Muscle of leg (tissue), 11 donors: ENCODE results near the gene RIOK2. TPM values are rescaled to one million over a fixed set of nuclear protein-coding genes. Genes with fewer than 3 reads are reported as not detected.
"Not testable (repeated sequence)": the region's sequence is repeated elsewhere in the genome, so short reads cannot be mapped to it uniquely, and the experiment has no call there.

Experiments used
- DNase-seq: peaks from one replicate; pipeline ENCODE4 v3.0.0; 2013
- H3K27ac ChIP-seq: one replicate; pipeline ENCODE4 v1.5.1; 2013; ENCODE audit warnings: mild to moderate bottlenecking, low read length, control low read depth
- H3K27me3 ChIP-seq: one replicate; pipeline ENCODE4 v1.6.1; 2013; ENCODE audit warnings: low read length; ENCODE audit not compliant: control insufficient read depth, insufficient read depth
- H3K36me3 ChIP-seq: one replicate; pipeline ENCODE4 v1.6.1; 2013; ENCODE audit warnings: low read length; ENCODE audit not compliant: control insufficient read depth, insufficient read depth
- H3K4me1 ChIP-seq: one replicate; pipeline ENCODE4 v1.6.1; 2013; ENCODE audit warnings: low read length; ENCODE audit not compliant: control insufficient read depth, insufficient read depth
- H3K4me3 ChIP-seq: one replicate; pipeline ENCODE4 v1.5.1; 2013; ENCODE audit warnings: low read length, control low read depth
- H3K9me3 ChIP-seq: replicated peaks from 2 replicates; pipeline ENCODE4 v1.6.1; 2013; ENCODE audit warnings: low read depth, low read length; ENCODE audit not compliant: control insufficient read depth
- WGBS: methylation state at CpG from one replicate; pipeline ENCODE4 v1.1.5; 2013; ENCODE audit warnings: missing lambda C conversion rate; ENCODE audit not compliant: insufficient coverage; 5-methylcytosine and 5-hydroxymethylcytosine counted together
- polyA plus RNA-seq, 8 donors: library from polyadenylated mRNA; unstranded; fragments of 120-200 nt; gene quantifications; one replicate each; pipeline versions ENCODE4 v1.2.1 to v1.2.3, GENCODE V29; 2013; ENCODE audit warnings: inconsistent platforms in 1 of 8, low replicate concordance in 1 of 8; ENCODE audit not compliant: insufficient read length in 8 of 8, insufficient read depth in 1 of 8
- total RNA-seq: library from RNA; stranded (reverse); fragments of 120-200 nt; gene quantifications from one replicate; pipeline ENCODE4 v1.2.4, GENCODE V29; 2013

Gene RIOK2
- total and polyA plus RNA-seq, 9 donors: 25.6 to 40.0 (median 33.0) TPM

DNA sequence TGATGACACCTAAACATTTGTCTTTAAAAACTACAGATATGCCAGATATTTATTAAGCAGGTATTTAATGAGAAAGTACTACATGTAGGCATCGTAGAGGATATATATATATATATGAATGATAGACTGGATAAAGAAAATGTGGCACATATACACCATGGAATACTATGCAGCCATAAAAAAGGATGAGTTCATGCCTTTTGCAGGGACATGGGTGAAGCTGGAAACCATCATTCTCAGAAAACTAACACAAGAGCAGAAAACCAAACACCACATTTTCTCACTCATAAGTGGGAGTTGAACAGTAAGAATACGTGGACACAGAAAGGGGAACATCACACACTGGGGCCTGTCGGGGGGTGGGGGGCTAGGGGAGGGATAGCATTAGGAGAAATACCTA, 3.6 kb downstream of the RIOK2 start:
- not testable (repeated sequence) for H3K4me3 ChIP-seq, H3K4me1 ChIP-seq, H3K9me3 ChIP-seq, DNase-seq, H3K27me3 ChIP-seq, H3K27ac ChIP-seq
- WGBS: no CpG with 5 or more reads among the region's 3 CpGs
- peaks cover 22% of the 10 kb centered on the region for H3K36me3 ChIP-seq

DNA sequence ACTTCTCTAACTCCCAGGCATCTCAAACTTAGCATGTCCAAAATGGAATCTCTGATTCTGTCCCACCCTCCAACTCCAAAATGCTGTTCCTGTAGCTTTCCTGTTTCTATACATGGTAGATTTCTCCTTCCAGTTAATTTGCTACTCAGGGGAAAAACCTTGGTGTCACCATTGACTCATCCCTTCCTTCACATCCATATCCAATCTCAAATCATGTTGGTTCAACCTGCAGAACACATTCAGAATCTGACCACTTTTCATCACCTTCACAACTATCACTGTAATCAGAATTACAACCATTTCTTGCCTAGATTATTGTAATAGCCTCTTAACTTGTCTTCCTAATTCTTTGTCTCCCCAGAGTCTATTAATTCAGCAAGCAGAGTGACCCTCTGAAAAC, 10.8 kb downstream of the RIOK2 start:
- DNase-seq: no peak
- H3K4me1 ChIP-seq: no peaks in the 10 kb centered on the region
- no peaks in the 10 kb centered on the region for H3K9me3 ChIP-seq
- no peak overlapping the region for H3K27ac ChIP-seq
- H3K36me3 ChIP-seq: peaks cover 33% of the 10 kb centered on the region
- H3K27me3 ChIP-seq: no peaks in the 10 kb centered on the region
- H3K4me3 ChIP-seq: no peak overlapping the region

DNA sequence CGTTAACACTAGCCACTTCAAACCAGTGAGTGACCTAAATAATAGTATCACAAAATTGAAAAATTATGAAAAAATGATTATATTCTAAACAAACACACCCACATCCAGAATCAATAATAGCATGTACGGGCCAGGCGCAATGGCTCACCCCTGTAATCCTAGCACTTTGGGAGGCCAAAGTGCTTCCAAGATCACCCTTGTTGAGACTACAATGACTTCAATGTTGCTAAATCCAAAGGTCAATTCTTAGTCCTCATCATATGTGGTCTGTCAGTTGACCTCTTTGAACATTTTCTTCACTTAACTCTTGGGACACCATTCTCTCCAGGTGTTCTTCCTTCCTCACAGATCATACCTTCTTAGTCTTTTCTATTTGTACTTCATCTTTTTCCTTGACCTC, 11.3 kb downstream of the RIOK2 start:
- Histone ChIP-seq H3K4me1 (no peaks in the 10 kb centered on the region), H3K9me3 (no peaks in the 10 kb centered on the region), H3K36me3 (peaks cover 38% of the 10 kb centered on the region), H3K27ac (no peak overlapping the region), H3K27me3 (no peaks in the 10 kb centered on the region), H3K4me3 (no peak overlapping the region)
- no peak for DNase-seq
- WGBS: no CpG with 5 or more reads among the region's 3 CpGs

DNA sequence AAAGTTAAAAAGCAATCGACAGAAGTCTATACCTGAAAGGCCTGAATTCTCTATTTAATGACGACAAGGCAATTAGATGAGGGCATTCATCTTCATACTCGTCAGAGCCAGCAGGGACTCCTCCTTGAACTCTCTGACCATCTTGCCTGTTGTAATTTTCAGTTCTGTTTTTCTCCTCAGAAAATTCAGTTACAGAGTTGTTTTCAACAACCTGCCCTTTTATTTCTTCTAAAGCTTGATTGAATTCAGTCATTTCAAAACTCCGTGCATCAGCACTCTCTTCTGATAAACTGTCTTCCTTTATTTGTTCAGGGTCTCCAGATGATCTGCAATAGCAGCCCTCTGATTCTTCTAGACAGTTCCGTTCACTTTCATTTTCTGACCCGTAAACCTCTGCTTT, 15.6 kb downstream of the RIOK2 start:
- no peaks in the 10 kb centered on the region for H3K4me1 ChIP-seq
- no peaks in the 10 kb centered on the region for H3K27me3 ChIP-seq
- peaks cover 30% of the 10 kb centered on the region for H3K36me3 ChIP-seq
- no peaks in the 10 kb centered on the region for H3K9me3 ChIP-seq
- no peak overlapping the region for H3K4me3 ChIP-seq
- WGBS: 82% methylated on average over 5 of the region's 6 CpGs
- no peak for DNase-seq
- H3K27ac ChIP-seq: no peak overlapping the region

DNA sequence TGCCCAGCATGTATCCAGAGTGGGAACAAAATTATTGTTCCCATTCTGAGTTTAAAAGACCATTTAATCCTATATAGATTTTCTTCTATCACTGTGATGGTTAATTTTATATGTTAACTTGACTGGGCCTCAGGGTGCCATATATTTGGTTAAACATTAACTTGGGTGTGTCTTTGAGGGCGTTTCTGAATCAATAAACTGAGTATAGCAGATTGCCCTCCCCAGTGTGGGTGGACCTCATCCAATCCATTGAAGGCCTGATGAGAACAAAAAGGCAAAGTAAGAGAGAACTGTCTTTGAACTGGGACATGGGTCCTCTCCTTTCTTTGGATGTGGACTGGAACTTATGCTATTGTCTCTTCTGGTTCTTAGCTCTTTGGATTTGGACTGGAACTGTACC, 17.3 kb downstream of the RIOK2 start:
- Histone ChIP-seq H3K27ac (no peak overlapping the region), H3K36me3 (peaks cover 27% of the 10 kb centered on the region), H3K4me3 (no peak overlapping the region), H3K4me1 (no peaks in the 10 kb centered on the region), H3K9me3 (no peaks in the 10 kb centered on the region), H3K27me3 (no peaks in the 10 kb centered on the region)
- no CpG with 5 or more reads among the region's 1 CpG for WGBS
- no peak for DNase-seq

DNA sequence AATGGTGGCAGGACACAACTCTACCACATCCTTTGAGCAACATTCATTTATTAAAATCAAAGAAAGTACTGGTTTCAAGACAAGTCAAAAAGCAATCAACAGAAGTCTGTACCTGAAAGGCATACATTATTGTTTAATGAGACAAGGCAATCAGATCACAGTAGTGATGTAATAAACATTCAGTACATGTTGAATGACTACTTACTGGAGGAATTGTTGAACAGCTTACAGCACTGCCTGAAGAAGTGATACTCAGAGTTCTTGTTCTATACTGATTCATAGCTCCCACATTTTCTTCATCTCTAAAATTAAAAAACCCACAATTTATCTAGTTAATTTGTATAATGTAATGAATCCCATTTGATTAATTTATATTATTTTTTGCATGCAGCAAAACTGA, 18.2 kb downstream of the RIOK2 start:
- DNase-seq: no peak
- H3K9me3 ChIP-seq: no peaks in the 10 kb centered on the region
- H3K4me1 ChIP-seq: no peaks in the 10 kb centered on the region
- H3K27ac ChIP-seq: no peak overlapping the region
- peaks cover 32% of the 10 kb centered on the region for H3K36me3 ChIP-seq
- H3K27me3 ChIP-seq: no peaks in the 10 kb centered on the region
- H3K4me3 ChIP-seq: no peak overlapping the region

DNA sequence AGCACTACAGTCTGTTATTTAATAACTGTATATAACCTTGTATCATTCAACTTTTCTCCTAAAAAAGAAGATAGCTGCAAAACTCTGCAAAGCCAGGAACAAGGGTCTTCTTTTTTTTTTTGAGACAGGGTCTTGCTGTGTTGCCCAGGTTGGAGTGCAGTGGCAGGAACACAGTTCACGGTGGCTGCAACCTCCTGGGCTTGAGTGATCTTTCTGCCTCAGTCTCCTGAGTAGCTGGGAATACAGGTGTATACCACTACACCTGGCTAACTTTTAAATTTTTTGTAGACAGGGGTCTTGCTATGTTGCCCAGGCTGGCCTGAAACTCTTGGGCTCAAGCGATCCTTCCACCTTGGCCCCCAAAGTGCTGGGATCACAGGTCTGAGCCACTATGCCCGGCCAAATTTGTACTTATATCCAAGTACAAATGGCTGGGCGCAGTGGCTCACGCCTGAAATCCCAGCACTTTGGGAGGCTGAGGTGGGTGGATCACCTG, 19.2 kb downstream of the RIOK2 start:
- no peak for DNase-seq
- WGBS: 100% methylated on average over 1 of the region's 5 CpGs
- no peaks in the 10 kb centered on the region for H3K4me1 ChIP-seq
- no peaks in the 10 kb centered on the region for H3K27me3 ChIP-seq
- peaks cover 37% of the 10 kb centered on the region for H3K36me3 ChIP-seq
- no peak overlapping the region for H3K27ac ChIP-seq
- H3K4me3 ChIP-seq: no peak overlapping the region
- H3K9me3 ChIP-seq: peaks cover 2% of the 10 kb centered on the region

DNA sequence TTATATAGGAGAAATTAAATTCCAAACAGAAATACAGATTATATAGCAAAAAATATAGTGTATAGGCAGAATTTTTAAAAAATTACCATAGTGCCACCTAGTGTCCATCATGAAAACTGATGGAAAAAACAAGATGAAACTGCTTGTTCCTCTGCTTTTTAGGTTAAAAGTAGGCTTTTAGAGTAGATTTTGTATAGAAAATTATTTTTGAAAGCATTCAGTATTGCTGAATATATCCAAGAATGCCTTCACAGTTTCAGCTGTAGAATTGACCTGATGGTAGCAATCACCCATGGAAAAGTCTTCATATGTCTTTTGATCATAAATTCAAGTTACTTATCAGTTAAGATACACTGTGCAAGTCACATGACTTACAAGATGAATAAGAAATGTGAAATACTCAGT, 19.7 kb downstream of the RIOK2 start:
- Histone ChIP-seq H3K9me3 (peaks cover 6% of the 10 kb centered on the region), H3K36me3 (peaks cover 42% of the 10 kb centered on the region), H3K27ac (no peak overlapping the region), H3K4me3 (no peak overlapping the region), H3K4me1 (no peaks in the 10 kb centered on the region), H3K27me3 (no peaks in the 10 kb centered on the region)
- peak; percentile 34 for DNase-seq

DNA sequence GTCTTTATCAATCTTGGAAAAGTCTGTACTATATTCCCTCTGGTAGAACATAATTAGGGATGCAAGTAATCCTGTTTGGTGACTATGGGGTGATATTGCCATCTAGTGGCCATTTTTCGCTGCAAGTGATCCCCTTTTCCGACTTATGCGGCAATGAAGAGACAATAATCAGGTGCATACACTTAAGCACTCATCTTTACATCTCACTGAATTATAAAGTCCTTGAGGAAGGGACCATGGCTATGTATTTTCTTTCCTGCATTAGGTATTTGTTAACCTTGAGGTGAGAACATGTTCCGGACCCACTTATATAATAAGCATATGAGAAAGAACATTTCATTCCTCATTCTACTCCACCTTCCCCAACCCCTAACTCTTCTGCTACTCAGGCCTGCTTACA, 21.0 kb downstream of the RIOK2 start:
- Histone ChIP-seq H3K9me3 (peaks cover 16% of the 10 kb centered on the region), H3K27ac (no peak overlapping the region), H3K4me3 (no peak overlapping the region), H3K36me3 (peaks cover 34% of the 10 kb centered on the region), H3K27me3 (no peaks in the 10 kb centered on the region), H3K4me1 (no peaks in the 10 kb centered on the region)
- DNase-seq: peak; percentile 85
- WGBS: no CpG with 5 or more reads among the region's 4 CpGs

DNA sequence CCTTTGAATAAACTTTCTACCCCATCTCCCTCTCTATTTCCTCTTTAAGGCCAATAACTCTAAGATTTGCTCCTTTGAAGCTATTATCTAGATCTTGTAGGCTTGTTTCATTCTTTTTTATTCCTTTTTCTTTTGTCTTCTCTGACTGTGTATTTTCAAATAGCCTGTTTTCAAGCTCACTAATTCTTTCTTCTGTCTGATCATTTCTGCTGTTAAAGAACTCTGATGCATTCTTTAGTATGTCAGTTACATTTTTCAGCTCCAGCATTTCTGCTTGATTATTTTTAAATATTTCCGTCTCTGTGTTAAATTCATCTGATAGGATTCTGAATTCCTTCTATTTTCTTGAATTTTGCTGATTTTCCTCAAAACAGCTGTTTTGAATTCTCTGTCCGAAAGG, 25.4 kb downstream of the RIOK2 start:
- Histone ChIP-seq H3K27ac (no peak overlapping the region), H3K36me3 (peaks cover 24% of the 10 kb centered on the region), H3K27me3 (no peaks in the 10 kb centered on the region), H3K9me3 (peaks cover 18% of the 10 kb centered on the region), H3K4me3 (no peak overlapping the region), H3K4me1 (no peaks in the 10 kb centered on the region)
- 100% methylated on average over 1 of the region's 2 CpGs for WGBS
- DNase-seq: no peak

DNA sequence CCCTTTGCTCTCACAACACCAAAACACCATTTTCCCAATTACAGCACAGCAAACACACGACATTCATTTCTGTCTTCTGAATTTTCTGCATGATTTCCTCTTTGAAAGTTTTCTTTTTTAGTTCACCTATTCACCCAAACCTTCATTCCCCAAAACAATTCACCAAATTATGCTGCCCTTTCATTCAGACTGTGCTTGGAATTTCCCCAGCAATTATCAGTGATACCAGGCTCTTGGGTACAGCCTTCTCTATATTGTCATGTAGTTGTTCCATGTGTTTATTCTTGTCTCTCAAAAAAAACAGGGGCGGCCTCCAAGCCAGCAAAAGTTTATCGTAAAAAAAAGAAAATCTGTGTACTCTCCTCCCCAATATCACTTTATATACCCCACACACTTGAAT, 31.7 kb downstream of the RIOK2 start:
- H3K4me1 ChIP-seq: no peaks in the 10 kb centered on the region
- H3K27ac ChIP-seq: no peak overlapping the region
- no peaks in the 10 kb centered on the region for H3K36me3 ChIP-seq
- no peaks in the 10 kb centered on the region for H3K27me3 ChIP-seq
- 90% methylated on average over 1 of the region's 3 CpGs for WGBS
- H3K4me3 ChIP-seq: no peak overlapping the region
- peaks cover 2% of the 10 kb centered on the region for H3K9me3 ChIP-seq
- DNase-seq: no peak
